Endometrial microvascular endothelial cells (primary cell): ENCODE data around the gene FAM151B. TPM values are rescaled to one million over a fixed set of nuclear protein-coding genes. Genes with fewer than 3 reads are reported as not detected.
"Not testable (repeated sequence)": the region's sequence is repeated elsewhere in the genome, so short reads cannot be mapped to it uniquely, and the experiment has no call there.

Experiments used
- in situ Hi-C: cut with HindIII; loops from 2 replicates; pipeline ENCODE4 v1.10.0; 2017; ENCODE audit warnings: low sequenced_read_pairs, low pct_unique_long_range_greater_than_20kb; ENCODE audit errors: inconsistent ontology term
- total RNA-seq: library from RNA; depleted of rRNA; stranded (reverse); fragments of >200 nt; gene quantifications from one replicate; pipeline ENCODE4 v1.2.3, GENCODE V29; 2015; ENCODE audit errors: inconsistent ontology term

Gene FAM151B
- total RNA-seq, 1 donor from 2014 or later = 7.0 TPM

- in situ Hi-C loops = not testable (repeated sequence)
Observed at GRCh38 chr5:80493443-80493842, 5.5 kb downstream of the FAM151B start.

DNA sequence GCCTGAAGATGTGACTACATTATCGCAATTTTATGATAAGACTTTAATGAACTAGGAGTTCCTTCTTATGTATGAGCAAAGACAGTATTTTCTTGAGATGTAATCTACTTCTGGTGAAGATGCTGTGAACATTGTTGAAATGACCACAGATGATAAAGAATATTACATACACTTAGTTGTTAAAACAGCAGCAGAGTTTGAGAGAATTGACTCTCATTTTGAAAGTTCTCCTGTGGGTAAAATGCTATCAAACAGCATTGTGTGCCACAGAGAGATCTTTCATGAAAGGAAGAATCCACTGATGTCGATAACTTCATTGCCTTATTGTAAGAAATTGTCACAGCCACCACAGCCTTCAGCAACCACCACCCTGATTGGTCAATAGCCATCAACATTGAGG lies 8.0 kb downstream of the FAM151B start:
- in situ Hi-C loops = no loop called here

DNA sequence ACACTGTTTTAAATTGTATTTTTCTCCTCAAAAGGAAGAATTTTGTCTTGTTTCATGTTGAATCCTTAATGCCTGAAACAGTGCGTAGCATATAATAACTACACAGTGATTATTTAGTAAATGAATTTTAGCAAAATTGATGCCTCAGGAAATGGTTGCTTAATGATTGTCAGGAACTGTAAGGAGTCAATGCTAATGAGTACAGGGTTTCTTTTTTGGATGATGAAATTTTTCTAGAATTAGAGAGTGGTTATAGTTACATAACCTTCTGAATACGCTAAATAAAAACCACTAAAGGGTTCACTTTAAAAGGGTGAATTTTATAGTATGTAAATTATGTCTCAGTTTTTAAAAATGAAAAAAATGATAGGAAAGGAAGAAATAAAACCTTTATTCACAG lies 14.9 kb downstream of the FAM151B start:
- in situ Hi-C loops = no loop called here

DNA sequence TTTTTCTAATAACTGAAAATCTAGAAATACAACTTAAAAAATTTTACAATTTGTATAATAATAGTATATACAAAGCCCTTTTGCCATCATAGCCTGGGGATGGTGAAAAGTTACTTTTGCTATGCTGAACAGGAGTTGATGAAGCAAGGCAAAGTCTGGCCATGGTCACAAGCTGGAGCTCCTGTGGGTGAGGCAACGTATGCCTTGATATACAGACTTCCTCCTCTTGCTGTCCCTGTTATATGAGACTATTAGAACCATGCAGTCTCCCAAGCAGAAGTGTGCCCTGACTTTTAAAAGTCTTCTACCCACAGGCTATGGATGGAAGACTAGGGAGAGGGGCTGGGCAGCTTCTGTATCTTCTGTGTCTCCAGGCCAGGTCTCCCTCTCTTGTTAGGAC lies 15.7 kb downstream of the FAM151B start:
- in situ Hi-C loops = no loop called here

GRCh38 chr5:80504833-80505232 lies 16.9 kb downstream of the FAM151B start:
- in situ Hi-C loops = no loop called here

GRCh38 chr5:80507663-80508062 lies 19.8 kb downstream of the FAM151B start:
- in situ Hi-C loops = no loop called here

DNA sequence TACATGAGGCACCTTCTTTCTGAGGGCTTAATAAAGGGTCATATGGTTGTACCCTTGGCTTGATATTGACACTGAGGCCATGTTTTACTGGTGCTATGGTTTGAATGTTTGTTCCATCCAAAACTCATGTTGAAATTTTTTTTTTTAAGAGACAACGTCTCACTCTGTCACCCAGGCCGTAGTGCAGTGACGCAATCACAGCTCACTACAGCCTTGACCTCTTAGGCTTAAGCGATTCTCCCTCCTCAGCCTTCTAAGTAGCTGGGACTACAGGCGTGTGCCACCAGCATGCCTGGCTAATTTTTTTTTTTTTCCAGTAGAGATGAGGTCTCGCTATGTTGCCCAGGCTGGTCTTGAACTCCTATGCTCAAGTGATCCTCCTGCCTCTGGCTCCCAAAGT lies 20.9 kb downstream of the FAM151B start:
- in situ Hi-C loops = no loop called here

GRCh38 chr5:80509362-80509761 lies 21.5 kb downstream of the FAM151B start:
- in situ Hi-C loops = no loop called here

DNA sequence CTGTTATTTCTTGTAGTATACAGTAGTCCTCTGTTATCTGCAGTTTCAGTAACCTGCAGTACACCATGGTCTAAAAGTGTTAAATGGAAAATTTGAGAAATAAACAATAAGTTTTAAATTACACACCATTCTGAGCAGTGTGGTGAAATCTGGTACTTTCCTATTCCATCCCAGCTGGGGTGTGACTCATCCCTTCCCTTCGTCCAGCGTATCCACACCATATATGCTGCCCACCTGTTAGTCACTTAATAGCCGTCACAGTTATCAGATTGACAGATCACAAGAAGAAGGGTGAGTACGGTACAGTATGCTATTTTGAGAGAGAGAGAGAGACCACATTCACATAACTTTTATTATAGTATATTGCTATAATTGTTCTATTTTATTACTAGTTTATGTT lies 28.9 kb downstream of the FAM151B start:
- in situ Hi-C loops = no loop called here

- in situ Hi-C loops = no loop called here
Observed at GRCh38 chr5:80540691-80541090, 52.8 kb downstream of the FAM151B start.

- in situ Hi-C loops = no loop called here
Observed at GRCh38 chr5:80541392-80541791, 53.5 kb downstream of the FAM151B start.

DNA sequence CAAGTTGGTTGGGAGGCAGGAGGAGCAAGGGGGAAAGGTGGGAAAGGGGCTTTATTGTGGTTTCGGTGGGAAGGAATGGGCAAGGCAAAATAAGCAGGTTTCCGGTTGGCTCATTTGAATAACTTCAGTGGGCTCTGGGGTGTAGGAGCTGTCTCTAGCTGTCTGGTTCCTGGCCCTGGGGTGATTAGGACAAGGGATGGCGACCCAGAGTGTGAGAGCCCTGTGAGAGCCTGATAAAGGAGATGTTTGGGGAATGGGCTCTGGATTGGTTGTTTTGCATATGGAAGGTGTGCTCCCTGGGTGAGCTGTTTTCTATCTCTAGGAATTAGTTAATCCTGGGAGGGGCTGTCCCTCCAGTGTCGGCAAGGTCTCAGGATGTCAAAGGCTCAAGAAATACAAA lies 66.7 kb downstream of the FAM151B start:
- in situ Hi-C loops = no loop called here

- in situ Hi-C loops = no loop called here
Observed at GRCh38 chr5:80555099-80555498, 67.2 kb downstream of the FAM151B start.

- in situ Hi-C loops = no loop called here
Observed at GRCh38 chr5:80559244-80559643, 71.3 kb downstream of the FAM151B start.

- in situ Hi-C loops = no loop called here
Observed at GRCh38 chr5:80565330-80565729, 77.4 kb downstream of the FAM151B start.

GRCh38 chr5:80566711-80567259 lies 78.9 kb downstream of the FAM151B start:
- in situ Hi-C loops = no loop called here

DNA sequence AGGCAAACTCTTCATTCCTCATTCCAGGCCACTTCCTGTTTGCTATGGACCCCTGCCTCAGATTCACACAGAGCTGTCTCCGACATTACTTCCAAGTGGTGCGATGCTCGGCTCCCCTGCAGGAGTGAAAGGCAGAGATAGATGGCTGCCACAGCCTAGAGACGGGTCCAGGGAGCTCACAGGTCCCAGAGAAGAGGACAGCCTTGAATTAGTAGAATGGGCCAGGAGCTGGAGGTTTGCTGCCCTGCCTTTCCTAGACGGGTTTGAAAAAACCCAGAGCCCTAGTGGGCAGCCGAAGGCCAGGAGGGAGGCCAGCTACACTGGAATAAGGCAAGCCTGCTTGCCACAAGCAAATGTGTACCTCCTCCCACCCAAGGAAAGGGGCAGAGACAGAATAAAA lies 80.4 kb downstream of the FAM151B start:
- in situ Hi-C loops = no loop called here

- in situ Hi-C loops = no loop called here
Observed at GRCh38 chr5:80569086-80569960, 81.4 kb downstream of the FAM151B start.

DNA sequence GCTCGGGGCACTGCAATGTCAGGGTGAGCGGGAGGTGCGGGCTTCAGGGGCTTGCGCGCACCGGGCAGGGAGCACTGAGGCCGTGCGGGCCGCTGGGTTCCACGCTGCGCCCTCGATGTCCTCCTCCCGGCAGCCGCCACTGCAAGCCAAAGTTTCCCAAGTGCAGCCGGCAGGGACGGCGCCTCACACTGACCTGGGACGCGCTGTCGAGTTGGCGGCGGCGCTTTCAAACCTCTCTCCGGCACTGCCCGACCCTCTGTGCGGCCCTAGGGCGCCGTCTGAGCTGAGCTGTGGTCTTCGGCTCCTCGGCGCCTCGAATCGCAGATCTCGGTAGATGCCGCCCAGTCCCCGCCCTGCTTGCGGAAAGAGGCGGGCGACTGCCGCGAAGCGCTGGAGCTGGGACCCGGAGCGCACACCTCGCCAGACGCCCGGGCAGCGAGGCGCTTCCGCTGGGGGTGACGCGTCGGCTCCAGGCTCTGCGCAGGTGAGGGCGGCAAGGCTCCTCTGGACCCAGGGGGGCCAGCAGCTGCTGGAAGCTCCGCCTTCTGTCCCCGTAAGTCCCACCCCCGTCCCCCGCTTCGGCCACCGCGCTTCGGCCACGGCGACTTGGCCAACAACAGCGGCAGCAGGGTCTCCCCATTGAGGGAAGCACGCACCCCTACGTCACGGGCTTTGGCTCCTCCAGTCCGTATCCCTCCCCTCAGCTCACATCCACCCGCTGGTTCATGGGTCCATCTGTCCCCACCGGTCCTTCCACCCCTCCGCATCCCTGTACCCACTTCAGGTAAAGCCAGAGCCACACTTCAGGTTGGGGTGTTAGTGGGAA lies 82.3 kb downstream of the FAM151B start, which contains the start of gene ANKRD34B:
Gene ANKRD34B (minus strand): TSS at position 320 of the 826 bp plus-strand sequence. CDS start 10,261 bp downstream, outside the sequence.
- in situ Hi-C loops = no loop called here

GRCh38 chr5:80573062-80573461 lies 85.2 kb downstream of the FAM151B start:
- in situ Hi-C loops = no loop called here
